ENCODE data around the gene EED. TPM values are rescaled to one million over a fixed set of nuclear protein-coding genes. Genes with fewer than 3 reads are reported as not detected.

The EED gene
- total RNA-seq, 1 donor from 2014 or later, result 279 TPM

DNA sequence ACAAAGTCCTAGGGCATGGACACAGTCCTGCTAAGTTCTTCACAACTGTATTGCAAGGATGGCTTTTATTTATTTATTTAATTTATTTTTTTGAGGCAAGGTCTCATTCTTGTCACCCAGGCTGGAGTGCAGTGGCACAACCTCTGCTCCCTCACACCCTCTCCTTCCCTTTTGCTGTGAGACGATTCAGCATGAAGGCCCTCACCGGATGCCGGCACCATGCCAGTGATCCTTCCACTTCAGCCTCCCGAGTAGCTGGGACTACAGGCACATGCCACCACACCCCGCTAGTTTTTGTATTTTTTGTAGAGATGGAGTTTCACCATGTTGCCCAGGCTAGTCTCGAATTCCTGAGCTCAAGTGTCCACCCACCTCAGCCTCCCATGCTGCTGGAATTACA, 17.8 kb downstream of the EED start:
- no peak overlapping the region for H3K4me3 Mint-ChIP-seq
- intact Hi-C loops (cut with micrococcal nuclease), result no loop called here
- no peak overlapping the region for H3K27ac Mint-ChIP-seq
- H3K27me3 Mint-ChIP-seq (ENCODE audit: insufficient read depth), result no peaks in the 10 kb centered on the region
- DNase-seq (ENCODE audit: low spot score), result no peak
- H3K9me3 Mint-ChIP-seq, result no peaks in the 10 kb centered on the region
- peaks cover 46% of the 10 kb centered on the region for H3K4me1 Mint-ChIP-seq (ENCODE audit: low read depth)
- H3K36me3 Mint-ChIP-seq (ENCODE audit: low read depth), result peaks cover 59% of the 10 kb centered on the region

- H3K36me3 Mint-ChIP-seq (ENCODE audit: low read depth), result peaks cover 61% of the 10 kb centered on the region
These were observed 20.1 kb downstream of the EED start for GRCh38 chr11:86264649-86265048.

GRCh38 chr11:86265194-86265593, 20.6 kb downstream of the EED start:
- H3K4me1 Mint-ChIP-seq (ENCODE audit: low read depth), result peaks cover 44% of the 10 kb centered on the region
- intact Hi-C loops (cut with micrococcal nuclease), result no loop called here

More at GRCh38 chr11:86264649-86265048, 20.1 kb downstream of the EED start:
- Mint-ChIP-seq H3K27me3 (ENCODE audit: insufficient read depth) (no peaks in the 10 kb centered on the region), H3K27ac (no peak overlapping the region), H3K4me1 (ENCODE audit: low read depth) (peaks cover 39% of the 10 kb centered on the region), H3K9me3 (no peaks in the 10 kb centered on the region), H3K4me3 (no peak overlapping the region)
- no peak for DNase-seq (ENCODE audit: low spot score)
- intact Hi-C loops (cut with micrococcal nuclease), result no loop called here

DNA sequence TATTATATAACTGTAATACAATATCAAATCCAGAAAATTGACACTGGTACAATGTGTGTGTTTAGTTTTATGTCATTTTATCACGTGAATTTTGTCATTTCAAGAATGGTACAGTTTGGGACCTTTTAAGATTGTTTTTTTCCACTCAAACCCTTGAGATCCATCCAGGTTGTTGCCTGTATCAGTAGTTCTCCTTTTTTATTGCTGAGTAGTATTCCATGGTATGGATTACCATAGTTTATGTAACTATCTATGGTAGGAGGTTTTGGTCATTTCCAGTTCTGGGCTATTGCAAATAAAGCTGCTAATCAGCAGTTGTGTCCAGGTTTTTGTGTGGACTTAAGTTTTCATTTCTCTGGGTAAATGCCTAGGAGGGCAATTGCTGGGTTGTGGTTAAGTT, 25.1 kb downstream of the EED start:
- Mint-ChIP-seq H3K27ac (no peak overlapping the region), H3K9me3 (no peaks in the 10 kb centered on the region), H3K4me1 (ENCODE audit: low read depth) (peaks cover 57% of the 10 kb centered on the region), H3K36me3 (ENCODE audit: low read depth) (peaks cover 66% of the 10 kb centered on the region), H3K27me3 (ENCODE audit: insufficient read depth) (no peaks in the 10 kb centered on the region), H3K4me3 (no peak overlapping the region)
- no peak for DNase-seq (ENCODE audit: low spot score)
- intact Hi-C loops (cut with micrococcal nuclease), result no loop called here

More at GRCh38 chr11:86265194-86265593, 20.6 kb downstream of the EED start:
- Mint-ChIP-seq H3K27me3 (ENCODE audit: insufficient read depth) (no peaks in the 10 kb centered on the region), H3K9me3 (no peaks in the 10 kb centered on the region), H3K36me3 (ENCODE audit: low read depth) (peaks cover 61% of the 10 kb centered on the region), H3K27ac (peak overlapping the region; percentile 23), H3K4me3 (no peak overlapping the region)
- no peak for DNase-seq (ENCODE audit: low spot score)

GRCh38 chr11:86274503-86274902, 29.9 kb downstream of the EED start:
- Mint-ChIP-seq H3K27ac (peak overlapping the region; percentile 13), H3K36me3 (ENCODE audit: low read depth) (peaks cover 75% of the 10 kb centered on the region), H3K4me3 (no peak overlapping the region), H3K4me1 (ENCODE audit: low read depth) (peaks cover 73% of the 10 kb centered on the region), H3K27me3 (ENCODE audit: insufficient read depth) (no peaks in the 10 kb centered on the region), H3K9me3 (no peaks in the 10 kb centered on the region)
- intact Hi-C loops (cut with micrococcal nuclease), result no loop called here
- DNase-seq (ENCODE audit: low spot score), result no peak

- no peaks in the 10 kb centered on the region for H3K27me3 Mint-ChIP-seq (ENCODE audit: insufficient read depth)
- no peak overlapping the region for H3K4me3 Mint-ChIP-seq
- peaks cover 75% of the 10 kb centered on the region for H3K36me3 Mint-ChIP-seq (ENCODE audit: low read depth)
- no peaks in the 10 kb centered on the region for H3K9me3 Mint-ChIP-seq
- peaks cover 72% of the 10 kb centered on the region for H3K4me1 Mint-ChIP-seq (ENCODE audit: low read depth)
- DNase-seq (ENCODE audit: low spot score), result no peak
- H3K27ac Mint-ChIP-seq, result peak overlapping the region; percentile 30
- intact Hi-C loops (cut with micrococcal nuclease), result no loop called here
These were observed 30.4 kb downstream of the EED start for GRCh38 chr11:86274999-86275398.

- Mint-ChIP-seq H3K4me3 (no peak overlapping the region), H3K4me1 (ENCODE audit: low read depth) (peaks cover 72% of the 10 kb centered on the region), H3K9me3 (no peaks in the 10 kb centered on the region), H3K36me3 (ENCODE audit: low read depth) (peaks cover 75% of the 10 kb centered on the region), H3K27me3 (ENCODE audit: insufficient read depth) (no peaks in the 10 kb centered on the region), H3K27ac (no peak overlapping the region)
- intact Hi-C loops (cut with micrococcal nuclease), result no loop called here
- DNase-seq (ENCODE audit: low spot score), result no peak
These were observed 31.2 kb downstream of the EED start for GRCh38 chr11:86275493-86276370.

DNA sequence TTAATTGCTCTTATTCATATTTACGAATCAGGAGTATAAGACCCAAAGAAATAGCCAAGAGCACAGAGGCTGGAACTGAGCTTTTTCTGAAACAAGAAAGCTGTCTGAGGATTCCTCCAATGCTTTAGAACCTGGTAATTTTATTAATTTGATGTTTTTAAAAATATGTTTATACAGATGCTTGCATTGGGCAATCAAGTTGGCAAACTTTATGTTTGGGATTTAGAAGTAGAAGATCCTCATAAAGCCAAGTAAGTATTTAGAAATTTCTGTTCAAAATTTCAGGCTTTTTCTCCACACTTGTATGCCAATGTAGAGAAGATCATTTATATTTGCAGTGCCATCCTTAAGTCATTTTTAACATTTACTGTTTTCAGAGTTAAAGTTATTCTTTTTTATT, 33.2 kb downstream of the EED start:
- Mint-ChIP-seq H3K4me3 (no peak overlapping the region), H3K27ac (no peak overlapping the region), H3K4me1 (ENCODE audit: low read depth) (peaks cover 73% of the 10 kb centered on the region), H3K9me3 (no peaks in the 10 kb centered on the region), H3K36me3 (ENCODE audit: low read depth) (peaks cover 77% of the 10 kb centered on the region), H3K27me3 (ENCODE audit: insufficient read depth) (no peaks in the 10 kb centered on the region)
- no peak for DNase-seq (ENCODE audit: low spot score)
- intact Hi-C loops (cut with micrococcal nuclease), result no loop called here

- intact Hi-C loops (cut with micrococcal nuclease), result no loop called here
- Mint-ChIP-seq H3K36me3 (ENCODE audit: low read depth) (peaks cover 73% of the 10 kb centered on the region), H3K27me3 (ENCODE audit: insufficient read depth) (no peaks in the 10 kb centered on the region), H3K9me3 (no peaks in the 10 kb centered on the region), H3K27ac (no peak overlapping the region), H3K4me1 (ENCODE audit: low read depth) (peaks cover 71% of the 10 kb centered on the region), H3K4me3 (no peak overlapping the region)
- DNase-seq (ENCODE audit: low spot score), result no peak
These were observed 33.7 kb downstream of the EED start for GRCh38 chr11:86278226-86278625.

GRCh38 chr11:86279747-86280146, 35.2 kb downstream of the EED start:
- intact Hi-C loops (cut with micrococcal nuclease), result loop anchor here (10.0 kb wide), 1 partner anchor 615 kb away; the partner anchor contains the start of gene CREBZF
- H3K27me3 Mint-ChIP-seq (ENCODE audit: insufficient read depth), result no peaks in the 10 kb centered on the region
- H3K36me3 Mint-ChIP-seq (ENCODE audit: low read depth), result peaks cover 71% of the 10 kb centered on the region
- no peak for DNase-seq (ENCODE audit: low spot score)
- H3K4me3 Mint-ChIP-seq, result no peak overlapping the region
- no peak overlapping the region for H3K27ac Mint-ChIP-seq
- no peaks in the 10 kb centered on the region for H3K9me3 Mint-ChIP-seq
- H3K4me1 Mint-ChIP-seq (ENCODE audit: low read depth), result peaks cover 70% of the 10 kb centered on the region

DNA sequence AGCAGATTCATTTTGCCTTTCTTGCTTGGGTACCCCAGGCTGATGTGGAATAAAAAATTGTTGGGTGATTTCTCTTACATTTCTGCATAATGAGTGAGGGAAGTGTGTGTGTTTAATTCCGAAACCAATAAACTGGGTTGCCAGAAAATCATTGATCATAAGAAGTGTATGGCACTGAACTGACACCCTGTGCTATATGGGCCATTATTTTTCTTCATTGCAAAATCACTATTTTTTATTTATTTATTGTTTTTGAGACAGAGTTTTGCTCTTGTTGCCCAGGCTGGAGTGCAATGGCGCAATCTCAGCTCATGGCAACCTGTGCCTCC, 42.9 kb downstream of the EED start:
- no peaks in the 10 kb centered on the region for H3K9me3 Mint-ChIP-seq
- H3K27me3 Mint-ChIP-seq (ENCODE audit: insufficient read depth), result no peaks in the 10 kb centered on the region
- peaks cover 38% of the 10 kb centered on the region for H3K36me3 Mint-ChIP-seq (ENCODE audit: low read depth)
- peak overlapping the region; percentile 91 for H3K27ac Mint-ChIP-seq
- H3K4me3 Mint-ChIP-seq, result peak overlapping the region; percentile 66
- peaks cover 73% of the 10 kb centered on the region for H3K4me1 Mint-ChIP-seq (ENCODE audit: low read depth)
- intact Hi-C loops (cut with micrococcal nuclease), result loop anchor here (1.0 to 10.0 kb wide), 17 partner anchors 31 to 623 kb away; partner anchors contain the start of gene CREBZF
- no peak for DNase-seq (ENCODE audit: low spot score)

- Mint-ChIP-seq H3K27ac (peak overlapping the region; percentile 65), H3K4me1 (ENCODE audit: low read depth) (peaks cover 74% of the 10 kb centered on the region), H3K9me3 (no peaks in the 10 kb centered on the region), H3K4me3 (peak overlapping the region; percentile 51), H3K27me3 (ENCODE audit: insufficient read depth) (no peaks in the 10 kb centered on the region), H3K36me3 (ENCODE audit: low read depth) (peaks cover 33% of the 10 kb centered on the region)
- intact Hi-C loops (cut with micrococcal nuclease), result loop anchor here (5.0 to 10.0 kb wide), 2 partner anchors 172 to 624 kb away; partner anchors contain the start of gene CREBZF
- no peak for DNase-seq (ENCODE audit: low spot score)
These were observed 44.4 kb downstream of the EED start for GRCh38 chr11:86288776-86289507.

Data from activated T-helper 1 cell treated with anti-CD3 and anti-CD28 coated beads, Interleukin-12 subunit alpha, Interleukin-12 subunit beta, Interleukin-2, Interleukin-4 antibody, amounts not matched to agents 30 ng/mL and 10 ng/mL and 1 ng/mL, durations not matched to agents 14 hours and 24 hours and 36 hours (primary cell).